Endodermal cell (in vitro differentiated cells): ENCODE results near the gene TUBGCP2. TPM values are rescaled to one million over a fixed set of nuclear protein-coding genes. Genes with fewer than 3 reads are reported as not detected.

Experiments
- DNase-seq: peaks from one replicate; pipeline ENCODE4 v3.0.0-alpha.2; 2017
- H3K27ac ChIP-seq: 2 replicates; pipeline ENCODE4 v1.5.1; 2013; ENCODE audit warnings: mild to moderate bottlenecking, low read depth, low read length, moderate library complexity
- H3K27me3 ChIP-seq: 2 replicates; pipeline ENCODE4 v1.6.1; 2013; ENCODE audit warnings: mild to moderate bottlenecking, low read length, moderate library complexity; ENCODE audit not compliant: insufficient read depth, control insufficient read depth, poor library complexity, severe bottlenecking
- H3K36me3 ChIP-seq: 2 replicates; pipeline ENCODE4 v1.7.0; 2013; ENCODE audit warnings: mild to moderate bottlenecking, low read length, moderate library complexity; ENCODE audit not compliant: control insufficient read depth, insufficient read depth
- H3K4me1 ChIP-seq: one replicate; pipeline ENCODE4 v1.7.0; 2013; ENCODE audit warnings: low read length; ENCODE audit not compliant: control insufficient read depth, insufficient read depth
- H3K4me3 ChIP-seq: 2 replicates; pipeline ENCODE4 v1.5.1; 2013; ENCODE audit warnings: mild to moderate bottlenecking, low read length, moderate library complexity
- H3K9ac ChIP-seq: 2 replicates; pipeline ENCODE4 v1.6.1; 2013; ENCODE audit warnings: mild to moderate bottlenecking, low read length, moderate library complexity; ENCODE audit not compliant: poor library complexity, severe bottlenecking; ENCODE audit errors: extremely low read depth
- H3K9me3 ChIP-seq: 2 replicates; pipeline ENCODE4 v1.6.1; 2013; ENCODE audit warnings: mild to moderate bottlenecking, low read length, moderate library complexity; ENCODE audit not compliant: control insufficient read depth
- H3K27ac Mint-ChIP-seq: 2 replicates; pipeline ENCODE4 v1.8.0; 2020; ENCODE audit warnings: mixed read lengths
- H3K27me3 Mint-ChIP-seq: 2 replicates; pipeline ENCODE4 v1.8.0; 2021; ENCODE audit warnings: mild to moderate bottlenecking, mixed read lengths; ENCODE audit not compliant: insufficient read depth
- H3K36me3 Mint-ChIP-seq: 2 replicates; pipeline ENCODE4 v1.8.0; 2020; ENCODE audit warnings: low read depth, mixed read lengths
- H3K4me1 Mint-ChIP-seq: 2 replicates; pipeline ENCODE4 v1.8.0; 2020; ENCODE audit warnings: mixed read lengths
- H3K4me3 Mint-ChIP-seq: 2 replicates; pipeline ENCODE4 v1.8.0; 2020; ENCODE audit warnings: mild to moderate bottlenecking, moderate library complexity, mixed read lengths
- H3K9me3 Mint-ChIP-seq: 2 replicates; pipeline ENCODE4 v1.8.0; 2020; ENCODE audit warnings: mild to moderate bottlenecking, mixed read lengths
- CTCF ChIP-seq: fragments of 200-600 bp; sonication (generic); conservative IDR thresholded peaks from 2 replicates; pipeline ENCODE4 v1.5.0; 2021; ENCODE audit warnings: antibody characterized with exemption, mild to moderate bottlenecking
- WGBS, 2 experiments: methylation state at CpG; one replicate each; pipeline versions ENCODE4 v1.1.5 to v1.1.7; 2013; ENCODE audit warnings: missing lambda C conversion rate in 2 of 2, mixed read lengths in 1 of 2; ENCODE audit not compliant: insufficient coverage in 1 of 2, insufficient read length in 1 of 2; 5-methylcytosine and 5-hydroxymethylcytosine counted together
- total RNA-seq, 2 donors: library from RNA; stranded (reverse); fragmentation: NEBNext Ultra II Directional in 1 of 2; extraction: Animal tissue kit (Norgen Biotek cat#: 25700) in 1 of 2; gene quantifications; 2 replicates in 1 of 2; 3 replicates in 1 of 2; pipeline ENCODE4 v1.2.1, GENCODE V29; 2021

The TUBGCP2 gene
- total RNA-seq, 2 donors from 2014 or later = 52.8 to 63.0 TPM

GRCh38 chr10:133254421-133255120, 54.1 kb downstream of the TUBGCP2 start:
- H3K9ac ChIP-seq = no peak overlapping the region
- no peaks in the 10 kb centered on the region for H3K36me3 Mint-ChIP-seq
- H3K27me3 Mint-ChIP-seq = peaks cover 5% of the 10 kb centered on the region
- 84 to 87% methylated on average over 5 to 13 of the region's 13 CpGs for WGBS, 2 experiments
- H3K9me3 Mint-ChIP-seq = no peaks in the 10 kb centered on the region
- H3K36me3 ChIP-seq = no peaks in the 10 kb centered on the region
- no peak for TF ChIP-seq CTCF
- H3K27me3 ChIP-seq = no peaks in the 10 kb centered on the region
- no peak overlapping the region for H3K27ac ChIP-seq
- no peak overlapping the region for H3K4me3 ChIP-seq
- H3K27ac Mint-ChIP-seq = no peak overlapping the region
- no peak overlapping the region for H3K4me3 Mint-ChIP-seq
- no peaks in the 10 kb centered on the region for H3K9me3 ChIP-seq
- H3K4me1 Mint-ChIP-seq = peaks cover 7% of the 10 kb centered on the region
- no peak for DNase-seq
- H3K4me1 ChIP-seq = no peaks in the 10 kb centered on the region

GRCh38 chr10:133253361-133253955, 55.2 kb downstream of the TUBGCP2 start:
- no peak overlapping the region for H3K4me3 ChIP-seq
- H3K4me1 Mint-ChIP-seq = peaks cover 7% of the 10 kb centered on the region

GRCh38 chr10:133252223-133252552, 56.5 kb downstream of the TUBGCP2 start:
- Mint-ChIP-seq H3K36me3 (no peaks in the 10 kb centered on the region), H3K4me1 (peaks cover 4% of the 10 kb centered on the region), H3K9me3 (no peaks in the 10 kb centered on the region), H3K27me3 (no peaks in the 10 kb centered on the region), H3K27ac (no peak overlapping the region), H3K4me3 (no peak overlapping the region)
- Histone ChIP-seq H3K9me3 (no peaks in the 10 kb centered on the region), H3K9ac (no peak overlapping the region), H3K4me3 (no peak overlapping the region), H3K4me1 (no peaks in the 10 kb centered on the region), H3K27ac (no peak overlapping the region), H3K36me3 (no peaks in the 10 kb centered on the region), H3K27me3 (no peaks in the 10 kb centered on the region)
- no peak for DNase-seq
- 85 to 100% methylated on average over 1 to 6 of the region's 12 CpGs for WGBS, 2 experiments
- TF ChIP-seq CTCF = no peak

More at GRCh38 chr10:133253361-133253955, 55.2 kb downstream of the TUBGCP2 start:
- Mint-ChIP-seq H3K27ac (no peak overlapping the region), H3K9me3 (no peaks in the 10 kb centered on the region), H3K4me3 (no peak overlapping the region), H3K27me3 (peaks cover 3% of the 10 kb centered on the region), H3K36me3 (no peaks in the 10 kb centered on the region)
- Histone ChIP-seq H3K27me3 (no peaks in the 10 kb centered on the region), H3K36me3 (no peaks in the 10 kb centered on the region), H3K27ac (no peak overlapping the region), H3K9me3 (no peaks in the 10 kb centered on the region), H3K9ac (no peak overlapping the region), H3K4me1 (no peaks in the 10 kb centered on the region)
- no peak for DNase-seq
- no peak for TF ChIP-seq CTCF
- 90 to 94% methylated on average over 19 to 20 of the region's 22 CpGs for WGBS, 2 experiments
